ENCODE results near the gene GUCA1A.

GUCA1A gene

DNA sequence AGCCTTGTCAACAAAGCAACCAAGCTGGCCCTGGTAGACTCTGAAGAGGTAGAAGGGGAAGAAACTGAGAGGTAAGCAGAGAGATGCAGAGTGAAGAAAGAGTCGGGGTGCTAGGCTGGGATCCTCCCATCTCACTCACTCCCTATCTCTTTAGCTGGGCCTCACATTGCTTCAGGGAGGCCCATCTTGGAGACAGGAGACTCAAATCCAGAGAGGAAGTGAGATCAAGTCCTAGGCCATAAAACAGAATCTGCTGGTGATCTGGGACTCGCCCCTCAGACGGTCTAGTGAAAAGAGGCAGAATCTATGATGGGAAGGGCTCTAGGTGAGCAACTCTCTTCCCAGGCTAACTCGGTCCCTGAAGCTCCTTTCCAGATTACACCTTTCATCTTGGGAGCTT, 22.3 kb downstream of the GUCA1A start:
- TF ChIP-seq, protein P1, sequence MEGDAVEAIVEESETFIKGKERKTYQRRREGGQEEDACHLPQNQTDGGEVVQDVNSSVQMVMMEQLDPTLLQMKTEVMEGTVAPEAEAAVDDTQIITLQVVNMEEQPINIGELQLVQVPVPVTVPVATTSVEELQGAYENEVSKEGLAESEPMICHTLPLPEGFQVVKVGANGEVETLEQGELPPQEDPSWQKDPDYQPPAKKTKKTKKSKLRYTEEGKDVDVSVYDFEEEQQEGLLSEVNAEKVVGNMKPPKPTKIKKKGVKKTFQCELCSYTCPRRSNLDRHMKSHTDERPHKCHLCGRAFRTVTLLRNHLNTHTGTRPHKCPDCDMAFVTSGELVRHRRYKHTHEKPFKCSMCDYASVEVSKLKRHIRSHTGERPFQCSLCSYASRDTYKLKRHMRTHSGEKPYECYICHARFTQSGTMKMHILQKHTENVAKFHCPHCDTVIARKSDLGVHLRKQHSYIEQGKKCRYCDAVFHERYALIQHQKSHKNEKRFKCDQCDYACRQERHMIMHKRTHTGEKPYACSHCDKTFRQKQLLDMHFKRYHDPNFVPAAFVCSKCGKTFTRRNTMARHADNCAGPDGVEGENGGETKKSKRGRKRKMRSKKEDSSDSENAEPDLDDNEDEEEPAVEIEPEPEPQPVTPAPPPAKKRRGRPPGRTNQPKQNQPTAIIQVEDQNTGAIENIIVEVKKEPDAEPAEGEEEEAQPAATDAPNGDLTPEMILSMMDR (IDR thresholded peaks at IDR 0.05; ENCODE audit: insufficient read depth, low read length, poor library complexity, severe bottlenecking), result no peak
- no peak for TF ChIP-seq EZH2phosphoT487 (conservative IDR thresholded peaks at IDR 0.05; ENCODE audit: low read length)
- H3K4me2 ChIP-seq (ENCODE audit: low read depth, low read length, poor library complexity, severe bottlenecking), result no peak overlapping the region
- no peak overlapping the region for H3K4me3 ChIP-seq (ENCODE audit: insufficient read depth, low read length, poor library complexity, severe bottlenecking)
- H3K9ac ChIP-seq (ENCODE audit: low read length), result no peak overlapping the region
- H2AFZ ChIP-seq (ENCODE audit: low read depth, low read length, severe bottlenecking), result peak overlapping the region; percentile 3
- H3K27me3 ChIP-seq (ENCODE audit: low read length), result no peaks in the 10 kb centered on the region
- 0 out of 2 replicates have a peak overlapping the region, but pooled peaks have one; percentile 7 for H3K27ac ChIP-seq (ENCODE audit: low read depth, low read length)
- H3K36me3 ChIP-seq (ENCODE audit: low read length), result no peaks in the 10 kb centered on the region
- no peaks in the 10 kb centered on the region for H3K9me2 ChIP-seq (replicated peaks; ENCODE audit: insufficient read depth, low read length)
- no peaks in the 10 kb centered on the region for H3K79me2 ChIP-seq (ENCODE audit: insufficient read depth, low read length)
- H4K20me1 ChIP-seq (ENCODE audit: low read depth, low read length), result no peaks in the 10 kb centered on the region
- H3K9me3 ChIP-seq (ENCODE audit: insufficient read depth, low read length), result no peaks in the 10 kb centered on the region
- 0 out of 2 replicates have a peak, but pooled peaks cover 6% of the 10 kb centered on the region for H3F3A ChIP-seq (ENCODE audit: insufficient read depth)

DNA sequence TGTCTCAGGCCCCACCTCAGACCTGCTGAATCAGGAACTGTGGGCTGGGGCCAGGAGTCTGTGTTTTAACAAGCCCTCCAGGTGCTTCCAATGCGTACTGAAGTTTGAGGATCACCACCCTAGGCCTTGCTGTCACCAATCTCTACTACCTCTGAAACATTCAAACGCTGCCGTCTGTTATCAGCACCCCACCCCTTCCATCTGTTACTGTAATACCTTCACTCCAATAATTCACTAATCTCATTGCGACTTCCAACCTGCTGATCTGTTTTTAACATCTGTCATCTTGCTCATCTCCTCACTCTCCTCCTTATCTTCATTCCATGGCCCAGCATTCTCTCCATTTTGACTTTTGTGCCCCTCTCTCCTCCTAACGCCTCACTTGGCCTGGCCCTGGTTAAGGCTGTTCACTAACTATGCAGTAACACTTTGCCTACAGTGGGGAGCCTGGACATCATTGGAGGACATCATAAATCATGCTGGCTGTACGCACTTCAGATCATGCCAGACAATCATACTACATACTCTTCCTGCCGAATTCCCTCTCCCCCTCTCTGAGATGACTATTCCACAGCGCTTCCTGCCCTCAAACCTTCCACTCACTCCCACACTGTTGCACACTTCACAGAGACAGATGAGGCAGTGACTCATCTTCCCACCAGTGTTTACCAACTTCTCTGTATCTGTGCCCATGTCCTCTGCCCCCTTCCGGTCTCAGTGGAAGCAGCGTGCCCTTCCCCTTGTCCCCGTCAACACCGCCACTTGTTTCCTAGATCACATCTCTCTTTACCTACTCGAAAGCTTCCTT, 24.6 kb downstream of the GUCA1A start:
- Histone ChIP-seq H3K9ac (ENCODE audit: low read length) (no peak overlapping the region), H2AFZ (ENCODE audit: low read depth, low read length, severe bottlenecking) (no peak overlapping the region), H3K4me2 (ENCODE audit: low read depth, low read length, poor library complexity, severe bottlenecking) (no peak overlapping the region), H3K27ac (ENCODE audit: low read depth, low read length) (no peak overlapping the region), H3K9me2 (replicated peaks; ENCODE audit: insufficient read depth, low read length) (no peaks in the 10 kb centered on the region), H3K27me3 (ENCODE audit: low read length) (no peaks in the 10 kb centered on the region), H3K9me3 (ENCODE audit: insufficient read depth, low read length) (no peaks in the 10 kb centered on the region), H3K4me3 (ENCODE audit: insufficient read depth, low read length, poor library complexity, severe bottlenecking) (no peak overlapping the region), H4K20me1 (ENCODE audit: low read depth, low read length) (no peaks in the 10 kb centered on the region), H3F3A (ENCODE audit: insufficient read depth) (0 out of 2 replicates have a peak, but pooled peaks cover 6% of the 10 kb centered on the region), H3K79me2 (ENCODE audit: insufficient read depth, low read length) (no peaks in the 10 kb centered on the region), H3K36me3 (ENCODE audit: low read length) (no peaks in the 10 kb centered on the region)
- TF ChIP-seq, protein P1 (IDR thresholded peaks at IDR 0.05; ENCODE audit: insufficient read depth, low read length, poor library complexity, severe bottlenecking), result no peak
- TF ChIP-seq EZH2phosphoT487 (conservative IDR thresholded peaks at IDR 0.05; ENCODE audit: low read length), result no peak

DNA sequence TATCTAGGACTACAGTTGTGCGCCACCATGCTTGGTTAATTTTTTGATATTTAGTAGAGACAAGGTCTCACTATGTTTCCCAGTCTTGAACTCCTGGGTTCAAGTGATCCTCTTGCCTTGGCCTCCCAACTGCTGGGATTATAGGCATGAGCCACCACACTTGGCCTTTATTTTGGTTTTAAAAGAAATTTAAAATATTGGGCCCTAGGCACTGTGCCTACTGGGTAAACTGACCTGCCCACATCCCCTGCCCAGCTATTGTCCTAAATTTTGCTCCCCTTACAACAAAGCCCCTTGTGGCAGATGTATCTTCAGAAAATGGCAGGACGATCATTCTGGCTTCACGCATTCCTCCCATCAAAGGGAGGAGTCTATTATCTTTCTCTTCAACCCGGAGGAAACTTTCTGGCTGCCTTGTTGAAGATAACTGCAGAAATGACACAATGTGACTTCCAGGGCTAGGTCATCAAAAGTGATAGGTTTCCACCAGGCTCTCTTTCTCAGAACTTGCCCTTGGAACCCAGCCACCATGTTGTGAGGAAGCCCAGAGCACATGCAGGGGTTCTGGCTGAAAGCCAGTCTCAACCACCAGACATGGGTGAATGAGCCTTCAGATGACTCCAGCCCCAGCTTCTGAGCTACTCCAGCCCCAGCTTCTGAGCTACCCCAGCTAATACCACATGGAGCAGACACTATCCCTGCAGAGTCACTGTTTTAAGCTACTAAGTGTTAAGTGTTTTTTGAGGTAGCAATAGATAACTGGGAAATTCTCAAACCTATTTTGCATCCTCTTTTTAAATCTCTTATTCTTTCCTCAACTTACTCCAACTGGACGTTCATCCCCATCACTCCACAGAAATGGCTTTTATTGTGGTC, 26.2 kb downstream of the GUCA1A start:
- Histone ChIP-seq H3F3A (ENCODE audit: insufficient read depth) (0 out of 2 replicates have a peak, but pooled peaks cover 6% of the 10 kb centered on the region), H3K4me3 (ENCODE audit: insufficient read depth, low read length, poor library complexity, severe bottlenecking) (no peak overlapping the region), H3K9ac (ENCODE audit: low read length) (no peak overlapping the region), H3K27me3 (ENCODE audit: low read length) (no peaks in the 10 kb centered on the region), H3K27ac (ENCODE audit: low read depth, low read length) (no peak overlapping the region), H3K9me3 (ENCODE audit: insufficient read depth, low read length) (no peaks in the 10 kb centered on the region), H4K20me1 (ENCODE audit: low read depth, low read length) (no peaks in the 10 kb centered on the region), H3K36me3 (ENCODE audit: low read length) (0 out of 2 replicates have a peak, but pooled peaks cover 2% of the 10 kb centered on the region), H3K4me2 (ENCODE audit: low read depth, low read length, poor library complexity, severe bottlenecking) (no peak overlapping the region), H3K79me2 (ENCODE audit: insufficient read depth, low read length) (no peaks in the 10 kb centered on the region), H3K9me2 (replicated peaks; ENCODE audit: insufficient read depth, low read length) (no peaks in the 10 kb centered on the region), H2AFZ (ENCODE audit: low read depth, low read length, severe bottlenecking) (no peak overlapping the region)
- TF ChIP-seq, protein P1 (IDR thresholded peaks at IDR 0.05; ENCODE audit: insufficient read depth, low read length, poor library complexity, severe bottlenecking), result no peak
- no peak for TF ChIP-seq EZH2phosphoT487 (conservative IDR thresholded peaks at IDR 0.05; ENCODE audit: low read length)

Data from SU-DHL-6 (cell line).